NCI-H2227 (cell line): Measurements from ENCODE around the gene DLGAP1.

Source experiments
- DNase-seq: peaks from one replicate; lab custom pipeline; 2025; ENCODE audit not compliant: unreplicated experiment; lab: John Stamatoyannopoulos, UW

Gene DLGAP1

DNA sequence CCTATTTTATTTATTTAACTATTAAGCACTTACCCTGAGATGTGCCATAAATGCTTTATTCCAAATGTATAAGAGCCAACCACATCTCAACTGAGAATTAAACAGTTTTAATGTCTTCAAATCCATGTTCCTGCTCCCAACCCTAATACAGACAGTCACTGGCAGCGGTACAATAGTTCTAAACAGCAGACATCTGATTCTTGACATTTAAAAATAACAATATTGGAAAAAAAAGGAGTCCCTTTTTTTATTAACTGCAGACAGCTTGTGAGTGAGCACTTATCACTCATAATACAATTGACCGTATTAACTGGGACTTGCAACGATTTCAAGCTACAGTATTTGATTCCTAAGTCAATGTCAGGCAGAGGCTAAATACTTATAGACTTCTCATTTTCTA is 580.5 kb downstream of the DLGAP1 start:
- no peak for DNase-seq

DNA sequence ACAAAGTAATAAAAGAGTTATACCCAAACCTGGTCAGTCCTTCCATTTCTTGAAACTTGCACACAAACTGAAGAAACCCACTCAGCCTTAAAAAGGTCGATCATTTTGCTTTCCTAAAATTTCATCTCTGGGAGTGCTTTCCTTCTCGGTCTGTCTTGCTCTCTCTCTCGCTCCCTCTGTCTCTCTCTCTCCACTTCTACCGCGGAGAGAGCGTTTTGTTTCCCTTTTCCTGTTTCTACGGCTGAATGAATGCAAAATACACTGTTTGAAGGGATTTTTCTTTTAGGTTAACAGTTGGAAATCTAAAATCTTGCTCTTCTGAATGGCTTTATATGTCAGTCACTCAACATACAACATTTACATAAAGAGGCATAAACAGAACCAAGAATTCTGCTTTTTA is 581.0 kb downstream of the DLGAP1 start:
- no peak for DNase-seq

DNA sequence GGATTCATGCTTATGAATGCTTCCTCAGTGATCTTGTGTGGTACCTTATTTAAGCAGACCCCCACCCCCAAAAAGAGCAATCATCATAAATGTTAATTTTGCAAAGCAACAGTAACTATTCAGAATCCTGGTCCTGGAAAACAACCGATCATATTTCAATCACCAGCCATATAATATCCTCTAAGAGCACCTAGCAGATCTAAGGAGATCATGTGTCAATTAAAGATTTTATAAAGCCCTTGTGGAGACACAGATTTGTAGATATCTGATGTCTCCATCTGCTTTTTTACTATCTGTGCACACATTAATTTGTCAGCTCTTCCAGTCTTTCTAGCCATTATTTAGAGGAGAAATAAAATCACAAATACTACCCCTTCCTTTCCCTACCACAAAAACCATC is 581.4 kb downstream of the DLGAP1 start:
- DNase-seq, result no peak

DNA sequence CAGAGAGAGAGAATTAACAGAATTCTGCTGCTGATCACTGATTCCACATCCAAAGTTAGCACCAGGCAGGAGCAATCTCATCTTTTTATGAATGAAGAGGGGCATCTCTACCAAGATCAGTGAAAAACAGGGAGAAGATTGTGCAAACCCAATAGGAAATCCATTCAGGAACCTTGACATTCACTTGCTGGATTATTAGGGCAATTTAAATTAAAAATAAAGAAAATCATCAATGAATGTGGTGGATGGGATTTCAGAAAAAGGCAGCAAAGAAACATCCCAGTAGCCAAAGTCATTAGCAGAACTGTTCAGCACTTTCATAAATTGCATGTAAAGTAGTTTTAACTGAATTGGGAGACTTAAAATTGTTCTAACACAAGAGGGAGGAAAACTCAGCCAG is 581.9 kb downstream of the DLGAP1 start:
- DNase-seq, result no peak

DNA sequence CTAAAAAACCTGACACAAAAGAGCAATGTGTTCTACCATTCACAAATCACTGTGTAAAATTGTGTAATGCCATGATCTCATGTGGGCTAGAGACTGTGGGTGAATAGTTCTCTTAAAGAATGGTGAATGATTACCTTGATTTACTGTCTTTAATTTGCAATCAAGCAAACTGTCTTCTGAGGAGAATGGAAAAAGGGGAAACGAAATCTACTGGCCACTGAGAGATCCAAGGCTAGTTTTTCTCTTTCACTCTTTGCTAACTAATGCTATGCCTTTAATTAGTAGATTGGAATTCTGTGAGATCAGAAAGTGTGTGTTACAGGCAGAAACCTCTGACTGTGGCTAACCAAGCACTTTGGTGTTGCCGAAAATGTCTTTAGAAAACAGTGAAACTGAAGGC is 582.5 kb downstream of the DLGAP1 start:
- no peak for DNase-seq

DNA sequence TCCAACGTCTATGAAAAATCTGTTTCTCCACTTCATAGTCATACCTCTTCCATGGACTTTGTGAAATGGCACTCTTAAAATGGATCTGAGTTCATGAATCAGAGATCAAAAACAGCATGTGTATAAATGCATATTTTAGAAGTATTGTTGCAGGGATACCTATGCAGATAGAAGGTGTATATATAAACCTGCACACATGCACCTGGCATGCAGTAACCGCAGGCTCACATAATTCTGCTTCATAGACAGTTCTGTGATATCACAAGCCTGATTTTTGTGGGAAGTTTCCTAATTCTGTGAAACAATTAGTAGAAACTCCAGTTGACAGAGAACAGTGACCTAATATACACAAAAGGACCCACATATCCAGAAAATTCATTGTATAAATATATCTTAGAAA is 583.4 kb downstream of the DLGAP1 start:
- no peak for DNase-seq

DNA sequence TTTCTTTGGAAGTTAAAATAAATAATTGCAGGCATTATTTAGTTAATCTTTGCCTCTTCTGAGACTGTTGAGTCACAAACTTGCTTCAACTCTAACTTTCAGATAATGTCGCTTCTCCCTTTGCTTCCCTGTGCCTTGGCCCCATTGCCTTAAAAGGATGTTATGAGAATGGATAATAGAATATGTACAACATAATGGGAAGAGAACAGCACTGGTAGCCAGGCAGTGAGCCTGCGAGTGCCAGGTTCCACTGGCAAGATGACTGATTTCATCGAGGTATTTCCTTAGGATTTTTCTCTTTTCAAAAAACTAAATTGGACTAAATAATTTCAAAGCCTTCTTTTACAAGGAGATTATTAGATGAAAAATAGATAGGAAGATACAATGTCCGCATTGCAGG is 584.2 kb downstream of the DLGAP1 start:
- DNase-seq, result no peak

DNA sequence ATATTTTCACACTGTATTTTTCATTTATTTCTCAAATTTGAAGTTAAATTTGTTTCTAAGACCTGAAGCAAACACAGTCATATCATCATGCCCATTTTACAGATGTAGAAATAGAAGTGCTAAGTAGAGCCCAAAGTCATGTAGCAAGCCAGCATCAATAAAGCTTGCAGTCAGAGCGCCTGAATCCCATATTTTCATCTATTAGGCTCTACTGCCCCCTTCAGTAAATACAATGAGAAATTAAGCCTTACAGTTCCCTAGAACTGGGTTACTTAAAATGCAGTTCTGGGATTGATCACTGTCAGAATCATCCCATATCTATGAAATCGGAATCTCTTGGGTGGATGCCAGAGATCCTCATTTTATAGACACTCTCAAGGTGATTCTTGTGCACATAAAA is 585.3 kb downstream of the DLGAP1 start:
- DNase-seq, result no peak

DNA sequence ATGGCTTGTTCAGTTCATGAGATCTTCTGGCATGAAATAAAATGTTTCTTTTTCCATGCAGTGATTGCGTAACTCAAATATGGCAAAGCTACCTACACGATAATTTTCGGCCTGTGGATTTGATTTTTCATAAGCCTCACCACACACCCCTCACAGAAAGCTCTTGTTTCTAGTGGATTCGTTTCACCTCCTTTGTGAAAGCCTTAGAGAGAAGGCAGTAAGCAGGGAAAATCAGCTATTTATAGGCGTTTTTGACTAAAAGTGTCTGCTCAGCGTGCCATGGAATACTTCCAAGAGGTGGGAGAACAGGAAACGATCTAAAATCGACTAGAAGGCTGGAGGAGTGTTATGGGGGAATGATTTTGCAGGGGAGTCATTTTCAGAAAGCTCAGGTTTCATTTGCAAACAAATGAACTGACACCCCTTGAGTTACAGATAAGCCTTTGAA is 587.2 kb downstream of the DLGAP1 start:
- DNase-seq, result no peak

DNA sequence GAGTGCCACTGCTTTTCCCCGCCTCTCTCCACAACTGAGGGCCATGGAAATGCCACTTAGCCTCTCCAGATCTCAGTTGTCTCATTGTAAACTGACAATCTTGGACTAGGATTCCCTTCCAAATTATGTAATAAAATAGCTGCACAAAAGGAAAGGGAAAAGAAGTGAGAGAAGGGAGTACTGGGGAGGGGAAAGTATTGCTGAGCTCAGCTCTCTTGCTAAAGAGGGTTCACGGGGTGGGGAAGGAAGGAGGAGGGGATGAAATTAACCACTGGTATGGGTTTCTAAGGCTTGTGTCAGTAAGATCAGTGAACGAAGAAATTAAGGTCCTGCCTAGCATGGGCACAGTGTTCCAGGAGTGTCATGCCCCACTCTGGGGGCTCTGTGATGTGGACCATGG is 587.9 kb downstream of the DLGAP1 start:
- DNase-seq, result no peak

DNA sequence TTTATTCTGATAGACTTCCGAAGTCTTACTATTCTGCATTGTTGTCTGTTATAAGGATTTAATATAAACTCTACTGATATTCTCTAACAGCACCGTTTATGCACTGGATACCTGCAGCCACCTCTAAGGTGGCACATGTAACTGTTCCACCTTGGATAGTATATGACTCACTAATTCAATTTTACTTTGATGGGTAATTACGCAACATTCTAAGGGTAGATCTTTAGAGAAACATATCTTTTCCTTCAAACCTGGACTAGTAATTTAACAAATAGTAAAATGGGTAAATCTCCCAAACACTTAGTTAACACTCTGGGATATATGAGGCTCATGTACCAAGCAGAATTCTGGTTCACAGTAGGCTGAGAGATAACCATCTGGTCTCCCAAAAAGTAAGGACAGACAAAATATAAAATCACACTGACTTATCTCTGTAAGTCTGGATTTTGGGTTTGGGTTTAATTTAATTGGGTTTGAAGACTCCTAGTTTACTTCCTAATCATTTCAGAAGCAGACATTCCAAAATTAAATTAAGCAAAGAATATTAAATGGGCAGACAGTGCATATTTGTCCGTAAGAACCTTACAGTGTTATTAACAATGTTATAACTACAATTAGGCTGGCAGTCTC is 590.3 kb downstream of the DLGAP1 start:
- DNase-seq, result no peak

DNA sequence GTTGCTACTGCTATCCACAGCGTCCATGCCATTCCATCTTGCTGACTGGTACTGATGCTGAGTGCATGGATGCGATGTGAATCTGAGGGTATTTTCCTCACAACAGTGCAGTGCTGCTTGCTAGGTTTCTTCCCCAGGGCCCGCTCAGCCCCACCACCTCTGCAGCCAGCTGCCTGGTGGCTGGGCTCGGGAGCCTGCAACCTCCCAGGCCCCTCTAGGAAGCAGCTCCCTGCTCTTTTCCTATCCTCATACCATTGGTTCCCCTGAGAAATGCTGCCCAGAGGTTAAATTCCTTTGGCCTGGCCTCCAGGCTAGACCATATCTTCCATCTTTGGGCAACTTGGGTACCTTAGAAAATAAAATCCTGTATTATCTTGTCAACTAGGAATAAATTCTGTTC is 591.5 kb downstream of the DLGAP1 start:
- no peak for DNase-seq

DNA sequence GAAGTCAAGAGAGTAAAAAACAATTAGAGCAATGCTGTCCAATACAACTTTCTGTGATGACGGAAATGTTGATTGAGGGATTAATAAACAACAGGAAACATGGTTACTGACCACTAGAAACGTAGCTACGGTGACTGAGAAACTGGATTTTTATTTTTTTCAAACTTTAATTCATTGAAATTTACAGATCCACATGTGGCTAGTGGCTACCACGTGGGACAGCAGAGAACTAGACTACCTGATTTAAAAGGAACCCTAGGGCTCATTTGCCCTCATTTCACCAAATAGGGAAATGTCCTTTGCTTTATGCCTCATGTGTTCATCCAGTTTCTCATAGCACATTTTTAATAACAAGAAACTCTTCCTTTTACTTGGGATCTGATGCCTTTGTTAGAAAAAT is 592.1 kb downstream of the DLGAP1 start:
- DNase-seq, result no peak

DNA sequence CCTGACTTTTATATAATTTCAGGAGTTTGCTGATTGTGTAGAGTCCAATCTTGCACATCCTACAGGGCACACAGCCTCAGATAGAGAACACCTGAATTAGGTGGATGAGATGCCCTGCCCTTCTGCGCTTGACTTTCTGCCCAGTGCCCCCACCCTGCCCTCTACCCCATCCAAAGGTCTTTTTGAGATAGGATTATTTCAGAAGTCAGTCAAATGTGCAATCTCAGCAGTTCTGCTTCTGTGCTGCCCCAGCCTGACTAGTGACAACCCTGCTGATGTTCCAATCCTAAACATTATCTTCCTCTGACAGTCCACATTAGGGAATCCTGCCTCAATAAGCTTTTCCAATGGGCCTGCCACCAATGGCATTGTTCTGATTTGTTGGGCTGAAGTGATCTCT is 593.6 kb downstream of the DLGAP1 start:
- DNase-seq, result no peak

DNA sequence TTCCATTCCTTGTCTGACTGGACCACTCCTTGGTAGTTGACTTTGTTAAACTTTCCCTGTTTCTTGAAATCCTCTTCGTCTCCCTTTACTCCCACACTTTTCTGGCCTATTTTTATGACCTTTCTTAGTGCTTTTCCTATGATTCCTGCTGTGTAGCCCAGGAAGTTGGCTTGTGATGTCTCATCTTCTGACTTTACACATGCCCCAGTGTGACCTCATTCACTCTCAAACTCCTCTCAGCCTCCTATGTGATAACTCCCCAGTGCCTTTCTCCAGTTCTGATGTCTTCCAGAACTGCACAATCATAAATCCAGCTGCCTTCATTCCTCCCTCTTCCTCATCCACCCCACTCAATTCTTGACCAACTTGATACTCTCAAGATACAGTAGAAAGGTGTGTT is 597.6 kb downstream of the DLGAP1 start:
- DNase-seq, result no peak

DNA sequence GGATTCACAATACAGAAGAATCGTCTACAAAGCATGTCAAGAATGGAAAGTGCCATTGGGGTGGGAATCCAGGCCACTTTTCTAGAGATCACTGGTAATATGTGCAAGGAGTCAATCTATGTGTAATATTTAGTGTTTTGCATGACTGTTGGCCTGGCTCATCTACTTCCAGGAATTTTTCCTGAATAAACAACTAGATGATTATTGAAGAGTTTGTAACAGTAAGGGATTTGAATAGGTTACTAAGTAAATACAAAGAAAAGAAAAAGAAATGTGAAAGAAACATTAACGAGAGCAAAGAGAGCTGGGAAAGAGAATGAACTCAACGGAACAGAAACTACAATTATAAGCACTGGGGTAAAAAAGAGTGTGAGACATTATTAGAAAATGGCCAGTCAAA is 599.1 kb downstream of the DLGAP1 start:
- no peak for DNase-seq

DNA sequence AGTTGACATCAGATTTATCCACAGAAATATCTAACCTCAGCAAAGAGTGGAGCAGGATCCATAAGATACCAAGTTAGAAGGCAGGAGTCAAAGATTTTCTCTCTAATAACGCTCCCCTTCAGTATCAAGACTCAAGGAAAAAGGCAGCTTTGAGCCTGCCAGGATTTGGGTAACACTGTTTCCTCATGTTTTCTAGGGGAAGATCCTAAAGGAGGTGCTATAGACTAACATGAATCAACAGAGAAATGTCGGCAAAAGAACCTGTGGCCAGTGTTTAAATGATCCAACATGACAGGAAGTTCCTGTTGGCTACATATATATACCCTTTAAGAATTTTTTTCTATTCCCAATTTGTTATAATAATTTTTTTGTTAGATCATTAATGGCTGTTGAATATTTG is 602.8 kb downstream of the DLGAP1 start:
- DNase-seq, result no peak

DNA sequence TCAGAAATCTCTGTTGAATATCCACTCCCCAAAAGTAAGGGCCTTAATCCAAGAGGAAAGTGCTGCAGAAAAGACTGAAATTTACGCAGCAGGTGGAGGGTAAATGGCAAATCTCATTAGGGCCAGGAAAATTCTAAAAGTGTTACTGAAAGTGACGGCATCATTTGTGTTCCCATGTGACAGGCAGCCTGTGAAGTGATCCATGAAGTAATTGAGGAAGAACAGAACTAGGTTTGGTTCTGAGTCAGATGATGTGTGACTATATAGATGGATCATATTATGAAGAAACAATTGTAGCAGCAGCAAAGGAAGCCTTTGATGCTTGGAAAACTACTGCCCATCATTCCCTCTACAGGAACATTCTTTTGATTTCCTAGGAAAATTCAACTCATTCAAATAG is 603.9 kb downstream of the DLGAP1 start:
- no peak for DNase-seq

DNA sequence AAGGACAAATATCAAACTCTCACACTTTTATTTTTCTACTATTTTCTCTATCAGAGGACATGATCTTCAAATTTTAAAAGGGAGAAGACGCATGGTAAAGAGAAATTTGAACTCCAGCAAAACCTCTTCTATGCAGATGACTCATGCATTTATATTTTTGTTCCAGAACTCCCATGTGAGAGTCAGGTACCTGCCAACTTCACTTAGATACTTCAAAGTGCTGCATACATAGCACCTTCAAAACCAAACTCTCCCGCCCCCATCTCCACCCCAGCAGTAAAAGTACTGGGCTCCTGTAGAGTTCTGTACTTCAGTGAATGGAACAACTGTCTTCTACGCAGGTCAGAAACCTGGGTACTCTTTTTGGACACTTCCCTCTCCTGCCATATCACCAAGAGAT is 606.8 kb downstream of the DLGAP1 start:
- no peak for DNase-seq

DNA sequence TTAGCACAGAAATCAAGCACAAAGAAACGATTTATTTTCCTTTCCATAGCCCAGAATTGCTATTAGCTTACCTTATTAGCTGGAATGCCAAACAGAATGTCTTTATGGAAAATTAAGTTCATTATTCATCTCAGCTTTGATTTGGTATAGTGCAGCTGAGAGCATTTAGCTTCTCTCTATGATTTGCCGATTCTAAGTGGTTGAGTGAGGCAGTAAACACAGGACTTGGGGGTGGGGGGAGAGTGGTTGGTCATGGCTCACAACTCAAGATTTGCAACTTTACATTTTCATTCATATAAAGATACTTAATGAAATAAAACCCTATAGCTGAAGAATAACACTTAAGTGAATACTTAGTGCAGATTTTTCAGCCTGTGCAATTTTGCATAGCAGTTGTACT is 609.9 kb downstream of the DLGAP1 start:
- DNase-seq, result no peak

DNA sequence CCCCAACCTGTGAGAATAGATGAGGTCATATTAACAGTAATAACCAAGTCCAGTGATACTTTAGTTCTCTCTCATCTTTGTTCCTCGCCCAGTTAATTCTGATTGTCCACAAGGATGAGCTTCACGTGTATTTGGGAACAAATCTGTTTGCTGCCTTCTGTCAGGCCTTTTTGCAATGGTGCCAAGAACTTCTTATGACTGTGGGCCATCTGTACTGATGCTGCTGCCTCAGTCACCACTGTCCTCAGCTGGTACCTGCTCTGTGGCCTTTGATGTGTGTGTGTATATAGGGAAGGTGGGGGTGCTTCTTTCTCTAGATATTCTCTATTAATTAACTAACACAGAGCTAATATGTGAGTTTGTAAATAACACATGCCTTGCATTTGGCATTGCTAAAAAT is 612.3 kb downstream of the DLGAP1 start:
- no peak for DNase-seq

DNA sequence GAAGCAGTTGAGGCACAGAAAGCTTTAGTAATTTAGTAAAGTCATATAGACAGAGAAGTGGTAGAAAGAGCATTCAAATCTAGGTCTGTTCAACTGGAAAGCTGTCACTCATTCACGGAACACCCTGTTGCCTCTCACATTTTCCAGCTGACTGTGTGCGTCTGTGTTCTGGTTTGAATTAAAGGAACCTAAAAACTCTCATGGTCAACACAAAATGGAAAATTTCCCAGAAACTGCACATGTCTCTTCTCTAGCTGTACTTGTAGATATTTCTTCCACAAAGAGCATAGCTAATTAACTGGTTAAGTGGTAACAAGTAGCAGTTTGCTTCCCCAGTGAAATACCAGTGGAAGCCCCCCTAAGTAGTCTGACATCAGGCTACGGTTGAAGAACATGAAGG is 614.3 kb downstream of the DLGAP1 start:
- DNase-seq, result no peak

DNA sequence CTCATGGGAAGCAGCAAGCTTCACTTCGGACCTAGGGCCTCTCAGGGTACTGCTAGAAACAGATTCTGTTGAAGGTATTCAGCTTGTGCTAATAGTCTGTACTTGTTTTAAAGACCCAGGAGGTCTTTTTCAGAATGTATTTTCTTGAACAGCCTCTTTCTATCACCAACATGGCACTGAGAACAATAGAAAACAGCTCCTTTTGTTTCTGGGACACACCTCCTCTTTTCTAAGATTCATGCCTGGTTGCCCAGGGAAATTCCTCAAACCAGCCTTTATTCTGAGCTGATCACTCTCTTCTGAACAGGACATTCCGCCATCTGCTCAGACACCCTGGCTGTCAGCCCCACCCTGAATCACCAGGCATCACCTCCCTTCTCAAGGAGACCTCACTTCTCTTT is 615.5 kb downstream of the DLGAP1 start:
- no peak for DNase-seq
